MCF 10A (cell line): ENCODE results near the gene CCDC146. TPM values are rescaled to one million over a fixed set of nuclear protein-coding genes. Genes with fewer than 3 reads are reported as not detected.

Source experiments
- BruUV-seq: library from RNA; stranded (reverse); fragments of 400-500 nt; replicated peaks from 2 replicates; lab custom pipeline; 2021; lab: Mats Ljungman, UMichigan
- CTCF ChIA-PET: fragments of 300-600 bp; sonication (Branson Sonifier 250); formaldehyde crosslinking; extraction: SDS; loops from one replicate; lab custom pipeline; 2021; ENCODE audit warnings: antibody characterized with exemption, inconsistent platforms; lab: Yijun Ruan, JAX
- POLR2A ChIA-PET: fragments of 300-600, 350-650 bp; sonication (Branson Sonifier 250); formaldehyde crosslinking; extraction: SDS; loops from one replicate; lab custom pipeline; 2020; ENCODE audit warnings: antibody characterized with exemption, inconsistent platforms; lab: Yijun Ruan, JAX
- DNase-seq: peaks from one replicate; pipeline ENCODE4 v3.0.0-alpha.2; 2018; ENCODE audit not compliant: unreplicated experiment
- H3K27ac Mint-ChIP-seq: one replicate; pipeline ENCODE4 v1.8.0; 2022; ENCODE audit warnings: mild to moderate bottlenecking, low read depth, mixed read lengths; ENCODE audit not compliant: unreplicated experiment
- H3K27me3 Mint-ChIP-seq: one replicate; pipeline ENCODE4 v1.8.0; 2022; ENCODE audit warnings: mixed read lengths; ENCODE audit not compliant: insufficient read depth, unreplicated experiment
- H3K36me3 Mint-ChIP-seq: one replicate; pipeline ENCODE4 v1.8.0; 2022; ENCODE audit warnings: mild to moderate bottlenecking, moderate library complexity, mixed read lengths; ENCODE audit not compliant: insufficient read depth, unreplicated experiment
- H3K4me1 Mint-ChIP-seq: one replicate; pipeline ENCODE4 v1.8.0; 2022; ENCODE audit warnings: mixed read lengths; ENCODE audit not compliant: insufficient read depth, unreplicated experiment
- H3K4me3 Mint-ChIP-seq: one replicate; pipeline ENCODE4 v1.8.0; 2022; ENCODE audit warnings: mild to moderate bottlenecking, moderate library complexity, mixed read lengths; ENCODE audit not compliant: unreplicated experiment
- H3K9me3 Mint-ChIP-seq: one replicate; pipeline ENCODE4 v1.8.0; 2022; ENCODE audit warnings: mixed read lengths; ENCODE audit not compliant: unreplicated experiment
- CTCF ChIP-seq: fragments of 200-600 bp; IDR thresholded peaks from one replicate; pipeline ENCODE4 v1.8.0; 2022; ENCODE audit warnings: antibody characterized with exemption, mild to moderate bottlenecking; ENCODE audit not compliant: unreplicated experiment
- intact Hi-C: fragments of 100-400 bp; cut with micrococcal nuclease; formaldehyde crosslinking; loops from 2 replicates; pipeline ENCODE4 v1.14.1; 2022
- total RNA-seq: library from RNA; stranded (reverse); gene quantifications from 2 replicates; pipeline ENCODE4 v1.2.3, GENCODE V29; 2022

CCDC146 gene
- total RNA-seq, 1 experiment from 2014 or later = 2.7 TPM

GRCh38 chr7:77242068-77242467, 119.7 kb downstream of the CCDC146 start:
- BruUV-seq = no TSS peak
- intact Hi-C loops = no loop called here
- no peak overlapping the region for H3K4me3 Mint-ChIP-seq
- no peak overlapping the region for H3K27ac Mint-ChIP-seq
- H3K27me3 Mint-ChIP-seq = no peaks in the 10 kb centered on the region
- no peaks in the 10 kb centered on the region for H3K9me3 Mint-ChIP-seq
- ChIA-PET POLR2A (no interaction called here), CTCF (no interaction called here)
- DNase-seq = no peak
- H3K36me3 Mint-ChIP-seq = peaks cover 5% of the 10 kb centered on the region
- no peaks in the 10 kb centered on the region for H3K4me1 Mint-ChIP-seq
- TF ChIP-seq CTCF = no peak

GRCh38 chr7:77242554-77242953, 120.1 kb downstream of the CCDC146 start:
- Mint-ChIP-seq H3K27ac (no peak overlapping the region), H3K4me3 (no peak overlapping the region), H3K9me3 (no peaks in the 10 kb centered on the region), H3K4me1 (no peaks in the 10 kb centered on the region), H3K36me3 (peaks cover 5% of the 10 kb centered on the region), H3K27me3 (no peaks in the 10 kb centered on the region)
- BruUV-seq = no TSS peak
- DNase-seq = no peak
- intact Hi-C loops = no loop called here
- POLR2A ChIA-PET = no interaction called here
- TF ChIP-seq CTCF = no peak
- CTCF ChIA-PET = no interaction called here

- intact Hi-C loops = no loop called here
- TF ChIP-seq CTCF = no peak
- no peak overlapping the region for H3K4me3 Mint-ChIP-seq
- DNase-seq = no peak
- ChIA-PET POLR2A (no interaction called here), CTCF (interaction anchor here (1.0 to 2.3 kb wide), 4 partner anchors 9 to 120 kb away, joined by 3 to 5 read pairs (median 4); no protein-coding TSS in a partner anchor)
- no peaks in the 10 kb centered on the region for H3K27me3 Mint-ChIP-seq
- no peak overlapping the region for H3K27ac Mint-ChIP-seq
- H3K4me1 Mint-ChIP-seq = no peaks in the 10 kb centered on the region
- H3K36me3 Mint-ChIP-seq = peaks cover 5% of the 10 kb centered on the region
- H3K9me3 Mint-ChIP-seq = no peaks in the 10 kb centered on the region
- no TSS peak for BruUV-seq
Measured at GRCh38 chr7:77244222-77244934, 122.0 kb downstream of the CCDC146 start.

GRCh38 chr7:77245015-77245755, 122.8 kb downstream of the CCDC146 start:
- Mint-ChIP-seq H3K36me3 (peaks cover 5% of the 10 kb centered on the region), H3K27ac (no peak overlapping the region), H3K9me3 (no peaks in the 10 kb centered on the region), H3K4me1 (no peaks in the 10 kb centered on the region), H3K27me3 (no peaks in the 10 kb centered on the region), H3K4me3 (no peak overlapping the region)
- DNase-seq = no peak
- CTCF ChIA-PET = interaction anchor here (1.0 to 2.3 kb wide), 3 partner anchors 51 to 121 kb away, joined by 3 to 5 read pairs (median 5); no protein-coding TSS in a partner anchor
- intact Hi-C loops = no loop called here
- BruUV-seq = no TSS peak
- TF ChIP-seq CTCF = no peak
- POLR2A ChIA-PET = no interaction called here
